ENCODE results near the gene MLXIP. TPM values are rescaled to one million over a fixed set of nuclear protein-coding genes. Genes with fewer than 3 reads are reported as not detected.
"Not testable (repeated sequence)": the region's sequence is repeated elsewhere in the genome, so short reads cannot be mapped to it uniquely, and the experiment has no call there.

MLXIP gene
- total and polyA plus RNA-seq, 2 donors = 37.8 to 67.9 TPM

- no peak overlapping the region for H3K27ac ChIP-seq (ENCODE audit: low read depth)
- 85% methylated on average over 1 of the region's 1 CpG for WGBS
- no peak overlapping the region for H3K4me3 ChIP-seq (ENCODE audit: low read depth, low read length)
- H3K36me3 ChIP-seq (ENCODE audit: insufficient read depth) = no peaks in the 10 kb centered on the region
- peaks cover 5% of the 10 kb centered on the region for H3K4me1 ChIP-seq (ENCODE audit: insufficient read depth)
- no peak for DNase-seq (ENCODE audit: extremely low spot score)
Observed at GRCh38 chr12:122100568-122100967, 22.0 kb downstream of the MLXIP start.

- DNase-seq (ENCODE audit: extremely low spot score) = no peak
- WGBS = 63% methylated on average over 3 of the region's 3 CpGs
- H3K4me3 ChIP-seq (ENCODE audit: low read depth, low read length) = no peak overlapping the region
Observed at GRCh38 chr12:122102331-122102730, 23.8 kb downstream of the MLXIP start.

DNA sequence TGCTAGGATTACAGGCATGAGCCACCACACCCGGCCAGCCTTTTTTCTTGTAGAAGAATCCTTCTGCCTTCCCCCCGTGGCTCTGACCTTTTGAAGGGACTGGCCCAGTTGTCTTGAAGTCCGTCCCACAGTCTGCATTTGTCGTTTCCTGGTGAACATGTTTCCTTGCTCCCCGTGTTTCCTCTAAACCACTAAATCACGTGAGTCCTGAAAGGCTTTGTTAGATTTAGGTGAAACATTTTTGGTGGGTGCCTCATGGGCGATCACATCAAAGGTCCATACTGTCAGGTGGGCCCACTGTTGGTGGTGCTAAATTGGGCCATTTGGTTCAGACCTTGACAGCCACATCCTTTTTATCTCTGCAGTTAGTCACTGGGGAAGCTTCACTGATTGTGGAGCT lies 26.3 kb downstream of the MLXIP start:
- no peaks in the 10 kb centered on the region for H3K36me3 ChIP-seq (ENCODE audit: insufficient read depth)
- WGBS = 47% methylated on average over 7 of the region's 7 CpGs
- no peak overlapping the region for H3K27ac ChIP-seq (ENCODE audit: low read depth)
- DNase-seq (ENCODE audit: extremely low spot score) = no peak
- H3K4me1 ChIP-seq (ENCODE audit: insufficient read depth) = peaks cover 3% of the 10 kb centered on the region
- H3K4me3 ChIP-seq (ENCODE audit: low read depth, low read length) = no peak overlapping the region

More at GRCh38 chr12:122102331-122102730, 23.8 kb downstream of the MLXIP start:
- Histone ChIP-seq H3K27ac (ENCODE audit: low read depth) (no peak overlapping the region), H3K36me3 (ENCODE audit: insufficient read depth) (no peaks in the 10 kb centered on the region), H3K4me1 (ENCODE audit: insufficient read depth) (peaks cover 5% of the 10 kb centered on the region)

DNA sequence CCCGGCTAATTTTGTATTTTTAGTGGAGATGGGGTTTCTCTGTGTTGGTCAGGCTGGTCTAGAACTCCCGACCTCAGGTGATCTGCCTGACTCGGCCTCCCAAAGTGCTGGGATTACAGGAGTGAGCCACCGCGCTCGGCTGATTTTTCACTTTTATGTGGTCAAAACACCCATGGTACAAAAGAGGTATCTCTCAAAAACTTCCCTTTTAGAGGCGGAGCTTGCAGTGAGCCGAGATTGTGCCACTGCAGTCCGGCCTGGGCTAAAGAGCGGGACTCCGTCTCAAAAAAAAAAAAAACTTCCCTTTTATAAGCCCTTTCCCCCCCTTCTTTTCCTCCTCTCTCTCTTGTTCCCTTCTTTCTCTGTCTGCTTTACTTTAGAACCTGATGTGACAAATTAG lies 26.9 kb downstream of the MLXIP start:
- H3K4me1 ChIP-seq (ENCODE audit: insufficient read depth); H3K27ac ChIP-seq (ENCODE audit: low read depth); DNase-seq (ENCODE audit: extremely low spot score); H3K36me3 ChIP-seq (ENCODE audit: insufficient read depth); H3K4me3 ChIP-seq (ENCODE audit: low read depth, low read length): not testable (repeated sequence)
- WGBS = 60% methylated on average over 11 of the region's 11 CpGs

DNA sequence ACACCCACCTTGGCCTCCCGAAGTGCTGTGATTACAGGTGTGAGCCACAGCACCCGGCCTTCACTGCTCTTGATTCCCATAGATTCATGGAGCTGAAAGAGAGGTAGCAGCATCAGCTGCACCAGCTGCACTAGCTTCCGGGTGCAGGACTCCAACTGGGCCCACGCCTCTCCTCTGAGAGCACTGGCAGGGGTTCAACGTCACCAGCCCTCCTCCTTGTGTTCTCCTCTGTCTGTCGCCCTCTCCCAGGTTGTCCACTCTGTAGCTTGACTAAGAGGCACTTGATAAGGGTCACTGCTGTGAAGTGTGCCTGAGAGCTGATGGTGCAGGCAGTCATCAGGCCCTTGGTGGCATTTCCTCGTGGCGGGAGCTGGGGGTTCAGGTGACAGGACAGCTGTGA lies 28.3 kb downstream of the MLXIP start:
- 54% methylated on average over 8 of the region's 8 CpGs for WGBS
- Histone ChIP-seq H3K4me3 (ENCODE audit: low read depth, low read length) (no peak overlapping the region), H3K27ac (ENCODE audit: low read depth) (no peak overlapping the region), H3K36me3 (ENCODE audit: insufficient read depth) (no peaks in the 10 kb centered on the region), H3K4me1 (ENCODE audit: insufficient read depth) (peaks cover 2% of the 10 kb centered on the region)
- no peak for DNase-seq (ENCODE audit: extremely low spot score)

- H3K27ac ChIP-seq (ENCODE audit: low read depth) = no peak overlapping the region
- DNase-seq (ENCODE audit: extremely low spot score) = no peak
- no peak overlapping the region for H3K4me3 ChIP-seq (ENCODE audit: low read depth, low read length)
- H3K36me3 ChIP-seq (ENCODE audit: insufficient read depth) = no peaks in the 10 kb centered on the region
- 42% methylated on average over 6 of the region's 6 CpGs for WGBS
- H3K4me1 ChIP-seq (ENCODE audit: insufficient read depth) = peaks cover 2% of the 10 kb centered on the region
Observed at GRCh38 chr12:122107261-122107660, 28.7 kb downstream of the MLXIP start.

GRCh38 chr12:122111089-122111641 lies 32.6 kb downstream of the MLXIP start:
- no peak for DNase-seq (ENCODE audit: extremely low spot score)
- Histone ChIP-seq H3K4me3 (ENCODE audit: low read depth, low read length) (no peak overlapping the region), H3K27ac (ENCODE audit: low read depth) (no peak overlapping the region), H3K36me3 (ENCODE audit: insufficient read depth) (no peaks in the 10 kb centered on the region), H3K4me1 (ENCODE audit: insufficient read depth) (no peaks in the 10 kb centered on the region)
- 53% methylated on average over 2 of the region's 2 CpGs for WGBS

DNA sequence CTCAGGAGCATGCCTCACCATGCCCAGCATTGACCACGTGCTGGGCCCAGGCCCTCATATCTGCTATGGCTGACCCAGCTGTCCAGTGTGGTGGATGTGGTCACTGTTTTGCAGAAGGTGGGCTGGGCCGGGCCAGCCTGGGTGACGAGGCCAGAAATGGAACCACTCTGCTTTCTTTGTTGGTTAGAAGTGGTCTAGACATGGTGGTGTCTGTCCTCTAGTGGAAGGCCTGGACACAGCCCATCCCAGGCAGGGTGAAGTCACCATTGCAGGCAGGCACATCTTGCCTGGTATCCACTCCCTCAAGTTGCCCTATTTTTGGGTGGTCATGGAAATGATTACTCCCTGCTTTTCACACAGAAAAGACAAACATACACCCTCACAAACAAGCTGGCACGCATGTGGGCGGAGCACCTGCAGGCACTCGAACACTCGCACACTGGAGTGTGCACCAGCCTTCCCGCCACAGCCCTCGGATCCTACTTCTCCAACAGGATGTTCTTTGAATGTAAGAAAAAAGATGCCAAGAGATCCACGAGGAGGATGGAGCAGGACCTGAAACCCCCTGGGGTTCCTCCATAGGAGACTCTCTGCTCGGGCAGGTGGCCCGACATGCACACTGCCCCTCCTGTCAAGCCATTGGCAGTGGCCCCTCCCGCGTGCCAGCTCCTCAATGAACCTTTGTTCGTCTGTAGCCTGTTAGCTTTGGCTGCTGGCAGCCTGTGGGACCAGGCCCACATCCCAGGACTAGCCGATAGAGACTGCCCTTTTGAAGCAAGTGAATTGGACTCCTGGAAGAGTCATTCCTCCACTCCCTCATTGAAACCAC lies 38.4 kb downstream of the MLXIP start:
- no peak for DNase-seq (ENCODE audit: extremely low spot score)
- WGBS = 78% methylated on average over 16 of the region's 16 CpGs
- Histone ChIP-seq H3K4me1 (ENCODE audit: insufficient read depth) (no peaks in the 10 kb centered on the region), H3K36me3 (ENCODE audit: insufficient read depth) (no peaks in the 10 kb centered on the region), H3K4me3 (ENCODE audit: low read depth, low read length) (no peak overlapping the region), H3K27ac (ENCODE audit: low read depth) (no peak overlapping the region)

DNA sequence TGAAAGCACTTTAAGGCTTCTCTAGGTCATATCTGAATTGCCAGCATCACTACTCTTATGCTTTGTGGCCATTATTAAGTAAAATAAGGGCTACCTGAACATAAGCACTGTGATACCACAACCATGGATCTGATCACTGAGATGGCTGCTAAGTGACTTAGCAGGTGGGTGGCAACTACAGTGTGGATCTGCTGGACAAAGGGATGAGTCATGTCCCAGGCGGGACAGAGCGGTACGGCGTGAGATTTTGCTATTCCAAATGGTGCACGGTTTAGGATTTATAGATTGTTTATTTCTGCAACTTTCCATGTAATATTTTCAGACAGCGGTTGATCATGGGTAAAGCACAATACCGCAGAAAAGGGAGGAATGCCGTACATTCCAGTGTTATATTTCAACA lies 39.4 kb downstream of the MLXIP start:
- 78% methylated on average over 8 of the region's 8 CpGs for WGBS

GRCh38 chr12:122121341-122121740 lies 42.8 kb downstream of the MLXIP start:
- not testable (repeated sequence) for H3K27ac ChIP-seq (ENCODE audit: low read depth); H3K4me3 ChIP-seq (ENCODE audit: low read depth, low read length); H3K4me1 ChIP-seq (ENCODE audit: insufficient read depth); DNase-seq (ENCODE audit: extremely low spot score); H3K36me3 ChIP-seq (ENCODE audit: insufficient read depth)
- 87% methylated on average over 11 of the region's 11 CpGs for WGBS

More for the DNA sequence above, 39.4 kb downstream of the MLXIP start:
- DNase-seq (ENCODE audit: extremely low spot score) = no peak
- peaks cover 2% of the 10 kb centered on the region for H3K4me1 ChIP-seq (ENCODE audit: insufficient read depth)
- no peak overlapping the region for H3K27ac ChIP-seq (ENCODE audit: low read depth)
- H3K4me3 ChIP-seq (ENCODE audit: low read depth, low read length) = no peak overlapping the region
- H3K36me3 ChIP-seq (ENCODE audit: insufficient read depth) = no peaks in the 10 kb centered on the region

DNA sequence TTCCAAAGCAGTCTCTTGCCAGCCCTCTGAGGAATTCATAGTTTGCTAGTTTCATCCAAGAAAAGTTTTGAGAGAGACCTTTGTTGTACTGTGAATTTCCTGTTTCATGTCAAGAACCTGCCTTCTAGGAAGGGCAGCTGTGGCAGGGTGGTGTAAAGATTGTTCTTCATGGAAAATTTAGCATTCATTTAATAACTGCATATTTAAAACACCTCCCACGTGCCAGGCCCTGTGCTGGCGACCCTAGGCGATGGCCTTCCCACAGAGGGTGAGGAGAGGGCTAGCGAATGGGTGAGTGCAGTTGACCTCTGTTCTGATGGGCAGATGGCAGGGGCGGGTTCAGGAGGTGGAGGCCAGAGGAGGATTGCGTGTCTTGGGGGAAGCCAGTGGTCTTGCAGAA lies 43.2 kb downstream of the MLXIP start:
- Histone ChIP-seq H3K4me1 (ENCODE audit: insufficient read depth) (peaks cover 3% of the 10 kb centered on the region), H3K4me3 (ENCODE audit: low read depth, low read length) (no peak overlapping the region), H3K36me3 (ENCODE audit: insufficient read depth) (no peaks in the 10 kb centered on the region), H3K27ac (ENCODE audit: low read depth) (no peak overlapping the region)
- DNase-seq (ENCODE audit: extremely low spot score) = no peak
- WGBS = 79% methylated on average over 6 of the region's 6 CpGs

GRCh38 chr12:122123051-122123760 lies 44.6 kb downstream of the MLXIP start:
- Histone ChIP-seq H3K27ac (ENCODE audit: low read depth) (no peak overlapping the region), H3K4me3 (ENCODE audit: low read depth, low read length) (no peak overlapping the region), H3K36me3 (ENCODE audit: insufficient read depth) (peaks cover 1% of the 10 kb centered on the region), H3K4me1 (ENCODE audit: insufficient read depth) (peaks cover 3% of the 10 kb centered on the region)
- 15% methylated on average over 22 of the region's 22 CpGs for WGBS
- DNase-seq (ENCODE audit: extremely low spot score) = peak; percentile 40

DNA sequence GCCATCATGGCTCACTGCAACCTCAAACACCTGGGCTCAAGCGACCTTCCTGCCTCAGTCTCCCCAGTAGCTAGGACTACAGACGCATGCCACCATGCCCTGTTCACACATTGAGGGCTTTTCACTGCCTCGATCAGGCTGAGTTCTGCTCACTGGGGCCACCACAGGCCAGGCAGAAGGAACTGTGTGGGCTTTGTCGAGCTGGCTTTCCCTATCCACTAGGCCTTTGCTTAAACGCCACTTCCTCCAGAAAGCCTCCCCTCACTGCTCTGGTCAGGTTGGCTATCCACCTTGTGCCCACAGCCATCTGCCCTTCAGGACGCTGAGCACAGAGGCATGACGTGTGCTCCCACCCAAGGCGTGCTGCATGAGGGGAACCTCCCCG lies 45.2 kb downstream of the MLXIP start:
- no peak for DNase-seq (ENCODE audit: extremely low spot score)
- WGBS = 77% methylated on average over 9 of the region's 9 CpGs
- Histone ChIP-seq H3K4me3 (ENCODE audit: low read depth, low read length) (no peak overlapping the region), H3K36me3 (ENCODE audit: insufficient read depth) (peaks cover 1% of the 10 kb centered on the region), H3K27ac (ENCODE audit: low read depth) (no peak overlapping the region), H3K4me1 (ENCODE audit: insufficient read depth) (peaks cover 3% of the 10 kb centered on the region)

DNA sequence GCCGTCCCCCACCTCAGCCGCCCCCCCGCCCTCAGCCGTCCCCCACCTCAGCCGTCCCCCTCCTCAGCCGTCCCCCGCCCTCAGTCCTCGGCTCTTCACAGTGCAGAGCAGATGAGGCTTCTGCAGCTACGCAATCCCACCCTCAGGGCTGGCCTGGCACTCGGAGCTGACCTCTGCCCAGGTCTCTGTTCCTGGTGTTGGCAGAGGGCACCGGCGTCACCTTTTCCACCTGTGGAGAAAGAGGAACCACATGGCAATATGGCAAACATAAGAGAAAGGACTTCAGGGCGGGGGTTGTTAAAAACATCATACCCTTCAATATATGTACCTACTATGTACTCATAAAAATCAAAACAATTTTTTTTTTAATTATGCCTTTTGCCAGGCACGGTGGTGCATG lies 45.8 kb downstream of the MLXIP start:
- no peak for DNase-seq (ENCODE audit: extremely low spot score)
- no peak overlapping the region for H3K4me3 ChIP-seq (ENCODE audit: low read depth, low read length)
- peaks cover 3% of the 10 kb centered on the region for H3K4me1 ChIP-seq (ENCODE audit: insufficient read depth)
- H3K27ac ChIP-seq (ENCODE audit: low read depth) = no peak overlapping the region
- 84% methylated on average over 9 of the region's 14 CpGs for WGBS
- H3K36me3 ChIP-seq (ENCODE audit: insufficient read depth) = peaks cover 1% of the 10 kb centered on the region
